Gastrocnemius medialis (tissue), 4 donors: Measurements from ENCODE around the gene MAGI1.

ENCODE experiments used
- POLR2A ChIP-seq, 2 donors: fragments of 450-650 bp; IDR thresholded peaks; one replicate each; pipeline ENCODE4 v1.6.1; 2017; ENCODE audit warnings: antibody characterized with exemption in 2 of 2, mild to moderate bottlenecking in 2 of 2, moderate library complexity in 2 of 2
- TF ChIP-seq, protein P1 (sequence below), 5 experiments: fragments of 450-650 bp in 3 of 5; fragments of 200-600 bp in 2 of 5; sonication (generic) in 2 of 5; IDR thresholded peaks in 4 of 5; conservative IDR thresholded peaks in 1 of 5; 1 replicate in 4 of 5; 2 replicates in 1 of 5; pipeline ENCODE4 v1.5.1; 2016 to 2019; ENCODE audit warnings: antibody characterized with exemption in 5 of 5, mild to moderate bottlenecking in 3 of 5, moderate library complexity in 3 of 5

GRCh38 chr3:65577843-65578430, 460.8 kb downstream of the MAGI1 start:
- TF ChIP-seq, protein P1, sequence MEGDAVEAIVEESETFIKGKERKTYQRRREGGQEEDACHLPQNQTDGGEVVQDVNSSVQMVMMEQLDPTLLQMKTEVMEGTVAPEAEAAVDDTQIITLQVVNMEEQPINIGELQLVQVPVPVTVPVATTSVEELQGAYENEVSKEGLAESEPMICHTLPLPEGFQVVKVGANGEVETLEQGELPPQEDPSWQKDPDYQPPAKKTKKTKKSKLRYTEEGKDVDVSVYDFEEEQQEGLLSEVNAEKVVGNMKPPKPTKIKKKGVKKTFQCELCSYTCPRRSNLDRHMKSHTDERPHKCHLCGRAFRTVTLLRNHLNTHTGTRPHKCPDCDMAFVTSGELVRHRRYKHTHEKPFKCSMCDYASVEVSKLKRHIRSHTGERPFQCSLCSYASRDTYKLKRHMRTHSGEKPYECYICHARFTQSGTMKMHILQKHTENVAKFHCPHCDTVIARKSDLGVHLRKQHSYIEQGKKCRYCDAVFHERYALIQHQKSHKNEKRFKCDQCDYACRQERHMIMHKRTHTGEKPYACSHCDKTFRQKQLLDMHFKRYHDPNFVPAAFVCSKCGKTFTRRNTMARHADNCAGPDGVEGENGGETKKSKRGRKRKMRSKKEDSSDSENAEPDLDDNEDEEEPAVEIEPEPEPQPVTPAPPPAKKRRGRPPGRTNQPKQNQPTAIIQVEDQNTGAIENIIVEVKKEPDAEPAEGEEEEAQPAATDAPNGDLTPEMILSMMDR (IDR thresholded peaks at IDR 0.05 in 4 of 5, conservative IDR thresholded peaks at IDR 0.05 in 1 of 5): no peak
- TF ChIP-seq POLR2A (IDR thresholded peaks at IDR 0.05): no peak
